NCI-H748 (cell line): ENCODE results near the gene TACC3.
A peak's percentile ranks its signal among the peaks of the same experiment; 100 is the strongest.

ENCODE experiments used
- DNase-seq: peaks from one replicate; lab custom pipeline; 2025; ENCODE audit not compliant: unreplicated experiment; lab: John Stamatoyannopoulos, UW

Gene TACC3

DNA sequence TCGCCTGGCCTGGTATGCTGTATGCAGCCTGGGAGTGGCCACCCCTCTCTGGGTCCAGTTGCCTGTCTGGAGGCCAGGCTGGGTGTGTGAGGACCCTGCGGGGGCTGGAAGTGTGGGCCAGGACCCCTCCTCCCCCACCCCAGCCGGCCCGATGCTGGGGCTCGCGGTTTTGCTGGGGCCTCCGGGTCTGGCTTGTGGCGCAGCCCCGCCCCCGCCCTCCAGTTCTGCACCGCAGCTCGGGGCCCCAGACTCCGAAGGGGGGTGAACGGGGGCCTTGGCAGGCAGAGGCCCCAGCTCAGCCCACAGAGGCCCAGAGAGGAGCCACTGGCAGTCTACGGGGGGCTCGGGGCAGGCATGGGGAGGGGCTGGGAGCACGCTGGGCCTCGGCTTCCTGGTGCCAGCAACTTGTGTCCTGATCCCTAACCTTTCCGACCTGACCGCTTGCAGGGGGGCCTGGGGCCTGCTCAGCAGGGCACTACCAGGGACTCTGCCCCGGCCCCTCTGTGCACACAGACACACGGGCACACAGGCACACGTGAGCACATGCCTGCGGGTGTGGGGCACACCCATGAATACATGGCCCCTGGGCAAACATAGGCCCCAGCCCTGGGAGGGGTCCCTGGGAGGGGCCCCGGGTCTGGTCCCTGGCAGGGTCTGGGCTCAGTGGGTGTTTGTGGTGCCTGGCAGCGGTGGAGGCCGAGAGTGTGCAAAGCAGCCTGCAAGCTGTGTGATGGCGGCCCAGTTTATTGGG, 50.4 kb downstream of the TACC3 start:
- no peak for DNase-seq

DNA sequence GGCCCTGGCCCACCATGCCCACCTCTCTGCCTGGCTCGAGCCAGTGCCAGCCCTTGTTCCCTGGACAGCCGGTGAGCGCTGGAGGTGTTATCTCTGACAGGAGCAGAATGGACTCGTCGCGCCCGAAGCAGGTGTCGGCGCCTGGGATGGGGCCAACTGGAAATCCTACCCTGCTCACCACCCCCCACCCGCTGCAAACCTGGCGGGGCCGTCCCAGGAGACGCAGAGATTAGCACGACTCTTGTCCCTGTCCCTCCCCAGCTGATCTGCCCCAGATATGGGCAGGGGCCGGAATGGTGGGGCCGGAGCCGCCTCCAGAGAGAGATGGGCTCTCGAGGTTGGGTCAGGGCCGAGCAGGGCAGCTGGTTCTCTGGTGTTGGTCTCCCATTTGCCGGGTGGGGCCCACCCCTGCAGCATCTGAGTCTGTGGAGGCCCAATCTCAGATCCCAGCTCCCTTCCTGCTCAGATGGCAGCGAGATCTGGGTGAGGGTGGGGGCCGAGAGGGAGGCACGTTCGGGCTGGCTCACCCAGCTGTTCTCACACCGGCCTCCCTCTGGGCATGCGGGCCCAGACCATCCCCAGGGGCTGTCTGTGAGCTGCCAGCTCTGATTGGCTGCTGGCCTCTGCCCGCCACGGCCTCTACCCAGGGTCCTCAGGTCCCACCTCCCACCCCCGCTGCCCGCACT, 51.7 kb downstream of the TACC3 start:
- DNase-seq, result no peak

DNA sequence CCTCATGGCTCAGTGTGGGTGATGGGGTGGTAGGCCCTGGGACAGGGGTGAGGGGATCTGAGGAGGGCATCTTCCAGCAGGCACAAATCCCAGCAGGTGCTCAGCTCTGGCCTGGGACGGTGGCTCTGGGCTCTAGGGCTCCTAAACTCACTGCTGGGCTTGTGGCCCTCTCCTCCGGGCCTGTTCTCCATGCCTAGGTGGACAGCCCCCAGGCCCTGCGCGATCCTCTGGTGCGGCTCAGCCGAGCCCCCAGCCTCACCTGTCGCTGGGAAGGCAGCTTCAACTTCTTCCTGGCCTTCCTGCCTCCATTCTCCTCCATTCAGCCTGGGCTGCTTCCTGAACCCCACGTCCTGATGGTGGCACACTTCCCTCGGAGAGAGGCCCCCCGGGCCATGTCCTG, 52.4 kb downstream of the TACC3 start:
- no peak for DNase-seq

DNA sequence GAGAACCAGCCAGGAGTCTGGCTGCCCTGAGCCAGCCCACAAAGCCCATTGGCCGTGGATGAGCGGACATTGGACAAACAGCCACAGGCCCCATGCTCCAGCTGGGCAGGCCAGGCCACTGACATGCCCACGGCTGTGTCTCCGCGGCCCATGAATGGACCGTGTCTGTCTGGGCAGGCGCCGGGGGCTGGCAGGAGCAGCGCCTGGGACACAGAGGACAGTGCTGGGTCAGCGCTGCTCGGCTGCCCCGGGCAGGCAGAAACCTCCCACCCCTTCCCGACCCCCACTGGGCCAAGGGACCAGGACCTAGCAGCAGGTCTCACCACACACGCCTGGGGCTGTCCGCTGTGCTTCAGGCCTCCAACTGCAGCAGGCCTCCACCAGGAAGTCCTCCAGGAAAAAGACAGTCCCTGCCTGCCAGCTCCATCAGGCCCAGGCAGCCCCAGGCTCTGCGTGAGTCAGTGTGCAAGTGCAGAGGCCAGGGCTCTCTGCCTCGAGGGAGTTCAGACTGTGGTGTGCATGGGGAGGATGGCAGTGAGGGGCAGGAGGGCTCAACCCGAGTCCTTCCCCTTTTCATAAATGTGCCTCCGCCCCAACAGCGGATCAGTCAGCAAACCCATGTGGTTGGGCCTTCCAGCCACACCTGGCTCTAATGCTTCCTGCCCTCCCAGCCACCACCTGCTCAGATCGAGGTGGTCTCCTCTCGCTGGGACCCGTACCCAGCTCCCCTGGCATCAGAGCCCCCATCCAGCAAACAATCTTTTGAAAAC, 54.6 kb downstream of the TACC3 start:
- no peak for DNase-seq

DNA sequence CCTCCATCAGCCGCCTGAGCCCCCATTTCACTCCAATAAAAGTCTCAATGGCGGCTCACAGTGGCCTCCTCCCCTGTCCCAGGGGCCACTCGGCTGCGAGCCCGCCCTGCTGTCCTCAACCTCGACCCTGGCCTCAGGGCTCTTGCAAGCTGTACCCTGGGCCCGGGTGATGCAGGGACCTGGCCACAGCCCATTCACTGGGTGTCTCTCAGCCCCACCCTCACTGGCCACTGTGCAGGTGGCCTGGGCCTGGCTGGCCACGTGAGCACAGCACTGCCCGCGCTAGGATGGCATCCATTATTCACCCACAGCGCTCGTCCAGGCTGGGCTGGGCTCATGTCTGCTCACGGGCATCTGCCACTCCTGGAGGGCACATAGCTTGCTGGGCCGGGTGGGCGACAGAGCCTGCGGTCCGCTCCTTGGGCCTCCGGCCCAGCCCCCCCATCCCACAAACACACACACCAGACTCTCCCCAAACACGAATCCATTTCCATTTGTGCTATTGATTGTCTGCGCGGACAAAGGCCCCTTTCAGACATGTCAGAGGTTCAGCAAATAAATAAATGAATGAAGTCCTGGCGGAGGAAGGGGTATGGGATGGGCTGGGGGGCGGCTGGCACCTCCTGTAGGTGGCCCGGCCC, 55.3 kb downstream of the TACC3 start:
- no peak for DNase-seq

DNA sequence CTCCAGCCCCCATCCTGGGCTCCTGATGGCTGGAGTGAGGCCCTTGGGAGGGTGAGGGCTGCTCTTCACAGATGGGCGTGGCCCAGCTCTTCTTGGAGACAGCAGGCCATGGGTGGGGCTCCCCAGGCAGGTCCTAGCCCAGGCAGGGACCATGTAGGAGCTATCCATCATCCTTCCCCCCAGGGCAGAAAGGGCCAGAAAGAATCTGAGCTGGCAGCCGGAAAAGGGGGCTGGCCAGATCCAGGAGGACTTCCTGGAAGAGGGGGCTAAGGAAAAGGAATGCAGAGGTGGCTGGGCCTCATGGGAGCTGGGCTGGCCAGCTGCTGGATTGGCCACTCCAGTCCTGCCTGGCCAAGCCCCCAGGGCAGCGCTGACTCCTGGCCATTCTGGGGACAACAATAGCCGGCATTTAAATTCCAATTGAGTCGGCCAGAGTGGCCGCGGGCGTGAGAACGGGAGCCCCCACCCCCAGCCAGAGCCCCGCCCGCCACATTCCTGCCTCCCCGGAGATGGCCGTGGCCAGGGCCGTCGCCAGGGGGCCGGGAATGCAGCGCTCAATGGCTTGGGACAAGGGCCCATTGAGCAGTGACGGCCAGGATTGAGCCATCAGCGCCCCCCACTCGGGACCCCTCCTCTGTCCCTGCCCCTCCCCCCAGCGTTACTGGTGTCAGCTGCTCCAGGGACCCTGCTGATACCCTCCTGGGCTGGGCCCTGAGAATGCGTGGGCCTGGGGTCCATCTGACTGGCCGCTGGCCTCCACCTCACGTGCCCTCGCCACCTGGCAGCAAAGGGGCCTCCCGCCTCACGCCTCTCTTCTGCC, 56.7 kb downstream of the TACC3 start:
- no peak for DNase-seq

DNA sequence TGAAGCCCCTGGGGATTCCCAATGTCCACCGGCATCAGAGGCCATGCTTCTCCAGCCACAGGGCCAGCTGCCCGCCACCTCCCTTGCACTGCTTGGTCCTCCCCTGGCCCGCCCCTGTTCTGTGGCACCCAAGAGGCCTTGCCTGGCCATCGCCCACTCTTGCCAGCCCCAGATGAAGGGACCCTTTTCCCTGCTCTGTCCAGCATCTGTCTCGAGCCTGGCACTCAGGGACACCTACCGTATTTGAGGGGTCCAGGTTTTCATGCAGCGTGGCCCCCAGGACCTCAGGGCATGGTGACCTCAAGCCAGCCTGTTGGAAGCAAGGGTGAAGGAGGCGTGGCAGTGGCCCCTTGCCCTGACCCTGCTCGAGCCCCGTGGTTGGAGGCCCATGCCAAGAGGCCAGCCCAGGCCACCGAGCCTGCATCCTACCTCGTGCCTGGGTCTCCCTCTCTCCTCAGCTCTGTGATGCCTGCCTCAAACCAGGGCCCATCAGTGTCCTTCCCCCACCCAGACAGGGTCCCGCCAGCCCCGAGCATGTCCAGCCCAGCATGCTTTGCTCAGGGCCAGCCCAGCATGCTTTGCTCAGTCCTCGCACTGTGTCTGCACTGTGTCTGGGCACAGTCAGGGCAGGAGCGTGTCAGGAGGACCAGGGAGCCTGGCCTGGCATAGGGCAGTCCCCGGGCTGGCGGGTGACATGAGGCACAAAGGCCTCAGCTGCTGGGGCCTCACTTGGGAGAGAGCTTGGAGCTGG, 57.5 kb downstream of the TACC3 start:
- DNase-seq, result peak; percentile 0

DNA sequence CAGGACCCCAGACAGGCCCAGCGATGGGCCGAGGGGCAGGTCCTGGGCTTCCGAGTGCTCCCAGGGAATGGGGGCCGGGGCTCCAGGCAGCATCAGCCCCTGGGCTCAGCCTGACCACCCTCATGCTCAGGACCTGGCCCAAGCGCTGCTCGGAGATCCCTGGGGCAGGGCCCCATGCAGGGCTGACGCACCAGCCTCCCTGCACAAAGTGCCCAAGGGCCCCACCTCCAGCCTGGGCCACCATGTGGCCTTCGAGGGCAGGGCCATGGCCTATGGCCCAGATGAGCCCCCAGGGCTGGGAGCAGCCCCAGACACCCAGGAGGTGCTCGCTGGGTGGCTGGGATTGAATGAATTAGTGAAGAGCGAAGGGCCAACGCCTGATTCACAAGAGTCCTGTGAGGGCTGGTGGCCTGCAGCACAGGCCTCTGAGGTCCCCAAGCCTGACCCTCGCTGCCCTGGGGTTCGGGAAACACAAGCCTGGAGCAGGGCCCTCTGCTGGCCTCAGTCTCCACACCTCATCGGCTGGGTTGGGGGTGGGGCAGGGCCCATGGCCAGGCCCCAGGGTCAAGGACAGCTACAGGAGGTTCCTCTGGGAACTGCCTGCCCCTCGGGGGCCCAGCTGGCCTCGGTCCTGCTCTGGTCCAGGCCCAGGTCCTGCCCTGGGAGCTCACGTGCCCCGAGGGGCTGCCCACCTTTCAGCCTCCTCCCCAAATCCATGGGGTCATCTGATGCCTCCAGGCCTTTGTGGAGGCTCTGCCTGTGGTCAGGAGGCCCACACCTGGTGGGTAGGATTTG, 58.5 kb downstream of the TACC3 start:
- DNase-seq, result no peak

DNA sequence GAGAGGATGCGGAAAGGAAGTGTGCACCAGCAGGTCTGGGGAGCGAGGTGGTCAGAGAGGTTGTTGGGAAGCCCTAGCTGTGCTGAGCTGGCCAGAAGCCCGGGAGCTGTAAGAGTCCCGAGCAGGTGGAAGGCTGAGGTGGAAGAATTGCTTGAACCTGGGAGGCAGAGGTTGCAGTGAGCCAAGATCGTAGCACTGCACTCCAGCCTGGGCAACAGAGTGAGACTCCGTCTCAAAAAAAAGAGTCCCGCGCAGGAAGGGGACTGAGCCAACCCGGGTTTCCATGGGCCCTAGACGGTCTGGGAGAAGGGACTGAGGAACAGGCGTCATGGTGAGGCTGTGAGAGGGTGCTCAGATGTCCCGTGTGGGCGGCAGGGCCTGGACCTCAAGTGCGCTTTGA, 59.1 kb downstream of the TACC3 start:
- no peak for DNase-seq

DNA sequence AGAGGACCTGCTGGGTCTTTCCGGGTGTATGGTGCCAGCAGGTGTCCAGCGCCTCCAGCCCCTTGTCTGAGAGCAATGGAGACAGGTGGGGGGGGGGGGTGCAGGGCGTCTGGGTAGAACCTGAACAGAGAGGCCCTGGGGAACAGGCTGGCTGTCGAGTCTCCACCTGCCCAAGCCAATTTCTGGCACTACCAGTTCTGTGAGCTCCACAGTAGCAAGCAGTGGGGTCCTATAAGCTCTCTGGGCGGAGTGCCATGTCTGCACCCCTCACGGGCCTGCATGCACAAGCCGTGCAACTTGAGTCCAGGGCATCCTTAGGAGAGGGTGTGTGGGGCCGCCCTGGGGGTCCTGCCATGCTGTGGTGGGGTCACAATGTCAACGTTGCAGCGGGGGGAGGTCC, 61.7 kb downstream of the TACC3 start:
- no peak for DNase-seq

DNA sequence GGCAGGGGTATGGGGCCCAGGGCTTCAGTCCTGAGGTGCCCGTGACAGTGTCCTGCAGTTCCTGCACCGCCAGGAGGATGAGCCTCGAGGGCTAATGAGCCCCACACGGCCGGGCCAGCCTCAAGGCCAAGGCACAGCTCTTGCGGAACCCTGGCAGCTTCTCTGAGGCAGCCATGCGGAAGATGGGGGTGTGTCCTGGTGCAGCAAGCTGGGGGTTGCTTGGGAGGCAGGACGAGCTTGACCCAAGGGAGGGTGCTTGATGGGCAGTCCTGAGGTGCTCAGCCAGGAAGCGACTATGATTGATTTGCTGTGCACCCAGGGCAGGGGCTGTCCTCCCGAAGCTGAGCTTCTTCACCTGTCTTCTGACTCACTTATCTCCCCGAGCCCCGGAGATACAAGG, 62.6 kb downstream of the TACC3 start:
- DNase-seq, result no peak

DNA sequence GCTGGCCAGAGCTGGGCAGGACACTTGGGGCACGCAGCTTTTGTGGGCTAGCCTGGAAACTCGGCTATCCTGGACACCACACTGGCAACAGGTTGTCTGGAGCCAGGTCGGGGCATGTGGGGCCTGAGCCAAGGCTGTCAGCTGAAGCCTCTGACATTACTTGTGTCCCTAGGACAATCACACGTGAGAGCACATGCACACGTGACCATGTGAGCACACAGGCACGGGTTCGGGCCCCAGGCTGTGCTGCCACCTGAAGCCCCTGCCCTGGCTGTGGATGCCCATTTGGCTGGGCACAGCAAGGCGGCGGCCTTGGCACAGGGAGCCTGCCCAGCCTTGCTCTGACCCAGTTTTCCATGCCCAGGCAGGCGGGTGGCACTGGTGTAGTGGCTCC, 63.1 kb downstream of the TACC3 start:
- no peak for DNase-seq

DNA sequence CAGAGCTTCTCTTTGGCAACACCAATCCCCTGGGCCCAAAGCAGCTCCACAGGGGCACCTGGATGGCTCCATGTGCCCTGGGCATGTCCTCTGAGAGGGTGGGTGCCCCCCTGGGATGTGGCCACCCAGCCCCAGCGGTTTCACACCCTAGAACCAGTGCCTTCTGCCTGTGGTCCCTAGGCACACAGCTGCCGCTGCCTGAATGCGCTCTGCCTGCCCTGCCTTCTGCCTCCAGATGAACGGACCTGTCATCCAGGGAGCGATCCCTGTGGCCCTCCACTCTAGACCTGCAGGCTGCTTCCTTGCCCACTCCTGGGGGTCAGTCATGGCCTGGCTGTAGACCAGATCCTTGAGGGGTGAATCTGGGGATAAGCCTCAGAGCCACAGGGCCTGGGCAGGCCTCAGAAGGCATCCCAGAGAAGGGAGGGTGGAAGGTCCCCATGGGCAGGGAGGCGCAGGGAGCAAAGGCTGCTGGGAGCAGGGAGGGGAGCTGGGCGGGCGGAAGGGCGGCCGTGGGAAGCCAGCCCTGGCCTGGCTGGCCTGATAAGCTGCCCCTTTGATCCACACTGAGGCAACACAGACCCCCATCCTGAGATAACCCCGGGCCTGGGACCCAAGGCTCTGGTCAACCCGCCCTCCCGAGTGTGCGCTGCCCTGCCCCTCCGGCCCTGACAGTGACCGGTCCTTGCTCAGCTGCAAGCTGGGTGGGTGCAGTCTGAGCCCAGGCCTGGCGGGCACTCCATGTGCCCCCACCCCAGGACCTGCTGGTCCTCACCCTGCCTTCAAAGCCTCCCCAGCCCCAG, 63.7 kb downstream of the TACC3 start:
- DNase-seq, result no peak

DNA sequence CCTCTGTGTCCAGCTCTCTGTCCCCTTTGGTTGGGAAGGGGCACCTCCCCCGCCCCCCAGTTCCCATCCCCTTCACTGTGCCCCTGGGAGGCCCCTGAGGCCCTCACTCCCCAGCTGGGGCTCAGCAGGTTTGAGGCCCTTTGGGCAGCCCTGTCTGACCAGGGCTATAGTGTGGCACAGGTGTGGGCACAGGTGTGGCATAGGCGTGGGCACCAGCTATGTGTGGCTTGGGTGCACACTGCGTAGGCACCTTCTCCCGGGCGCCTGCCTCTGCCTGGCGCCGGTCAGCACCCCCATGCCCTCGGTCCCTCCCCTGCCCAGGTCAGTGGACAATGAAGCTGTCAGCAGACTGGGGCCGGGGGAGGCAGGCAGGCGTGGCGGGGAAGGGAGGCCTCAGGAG, 64.3 kb downstream of the TACC3 start:
- DNase-seq, result no peak

DNA sequence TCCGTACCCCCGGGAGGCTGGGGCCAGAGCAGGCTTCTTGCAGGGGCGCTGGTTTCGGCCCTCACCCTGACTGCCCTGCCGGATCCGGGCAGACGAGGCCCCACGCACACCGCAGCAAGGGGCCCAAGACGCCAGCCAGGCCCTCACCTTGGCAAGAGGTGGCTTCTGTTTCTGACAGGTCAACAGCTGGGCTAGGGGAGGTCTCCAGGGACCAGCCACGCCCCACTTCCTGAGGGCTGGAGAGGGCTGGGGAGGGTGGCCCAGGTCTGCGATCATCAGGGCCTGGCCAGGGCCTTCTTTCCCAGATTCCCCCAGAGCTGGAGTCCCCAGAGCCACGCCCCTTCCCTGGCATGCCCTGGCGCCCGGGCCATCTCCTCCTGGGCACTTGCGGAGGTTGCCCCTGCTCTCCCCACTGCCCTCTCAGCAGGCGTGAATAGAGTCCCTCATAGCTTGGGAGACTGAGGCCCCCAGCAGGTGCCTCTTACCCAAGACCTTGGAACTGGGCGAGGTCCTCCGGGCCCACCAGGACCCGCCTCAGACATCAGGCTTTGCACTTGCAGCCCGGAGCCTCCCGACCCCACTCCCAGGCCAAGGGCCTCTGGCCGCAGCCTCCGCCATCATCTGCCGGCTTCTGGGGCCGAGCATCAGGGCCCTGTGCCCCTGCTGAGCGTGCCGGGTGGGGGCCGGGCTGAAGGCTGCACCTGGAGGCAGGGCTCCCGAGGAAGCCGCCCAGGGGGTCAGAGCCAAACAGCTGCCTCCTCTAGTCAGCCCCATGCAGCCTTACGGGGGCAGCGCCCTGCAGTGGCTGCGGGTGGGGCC, 65.4 kb downstream of the TACC3 start:
- no peak for DNase-seq

DNA sequence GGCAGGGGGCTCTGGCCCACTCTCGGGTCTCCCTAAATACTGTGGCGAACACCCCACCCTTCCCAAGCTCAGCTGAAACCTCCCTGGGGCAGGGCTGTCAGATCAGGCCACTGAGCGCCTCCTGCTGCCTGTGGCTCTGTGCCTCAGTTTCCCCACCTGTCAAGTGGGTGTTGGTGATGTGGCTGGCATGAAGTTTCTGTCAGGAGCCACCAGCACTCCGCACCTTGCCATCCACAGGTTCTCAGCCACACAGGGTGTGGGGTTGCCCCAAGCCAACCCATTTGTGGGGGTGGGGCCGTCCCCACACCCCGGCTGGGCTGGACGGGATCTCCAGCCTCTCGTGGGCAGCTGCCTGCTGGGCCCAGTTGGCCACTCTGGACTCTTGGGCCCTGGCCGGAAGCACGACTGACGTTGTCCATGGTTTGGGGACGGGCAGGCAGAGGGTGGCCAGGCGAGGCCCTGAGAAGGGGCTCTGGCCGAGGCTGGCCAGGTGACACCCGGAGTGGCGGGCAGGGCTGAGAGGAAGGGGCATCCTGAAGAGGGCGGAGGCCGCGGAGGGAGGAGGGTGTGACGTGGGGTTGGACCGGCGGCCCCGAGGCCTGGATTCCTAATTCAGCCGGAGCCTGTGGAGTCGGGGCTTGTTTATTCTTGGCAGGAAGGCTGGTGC, 66.2 kb downstream of the TACC3 start:
- DNase-seq, result no peak
